Muscle of leg (tissue), 11 donors: ENCODE measurements around the gene PCNX2. TPM values are rescaled to one million over a fixed set of nuclear protein-coding genes. Genes with fewer than 3 reads are reported as not detected.
A peak's percentile ranks its signal among the peaks of the same experiment; 100 is the strongest.

Source experiments
- DNase-seq: peaks from one replicate; pipeline ENCODE4 v3.0.0; 2013
- H3K27ac ChIP-seq: one replicate; pipeline ENCODE4 v1.5.1; 2013; ENCODE audit warnings: mild to moderate bottlenecking, low read length, control low read depth
- H3K27me3 ChIP-seq: one replicate; pipeline ENCODE4 v1.6.1; 2013; ENCODE audit warnings: low read length; ENCODE audit not compliant: control insufficient read depth, insufficient read depth
- H3K36me3 ChIP-seq: one replicate; pipeline ENCODE4 v1.6.1; 2013; ENCODE audit warnings: low read length; ENCODE audit not compliant: control insufficient read depth, insufficient read depth
- H3K4me1 ChIP-seq: one replicate; pipeline ENCODE4 v1.6.1; 2013; ENCODE audit warnings: low read length; ENCODE audit not compliant: control insufficient read depth, insufficient read depth
- H3K4me3 ChIP-seq: one replicate; pipeline ENCODE4 v1.5.1; 2013; ENCODE audit warnings: low read length, control low read depth
- H3K9me3 ChIP-seq: replicated peaks from 2 replicates; pipeline ENCODE4 v1.6.1; 2013; ENCODE audit warnings: low read depth, low read length; ENCODE audit not compliant: control insufficient read depth
- WGBS: methylation state at CpG from one replicate; pipeline ENCODE4 v1.1.5; 2013; ENCODE audit warnings: missing lambda C conversion rate; ENCODE audit not compliant: insufficient coverage; 5-methylcytosine and 5-hydroxymethylcytosine counted together
- polyA plus RNA-seq, 8 donors: library from polyadenylated mRNA; unstranded; fragments of 120-200 nt; gene quantifications; one replicate each; pipeline versions ENCODE4 v1.2.1 to v1.2.3, GENCODE V29; 2013; ENCODE audit warnings: inconsistent platforms in 1 of 8, low replicate concordance in 1 of 8; ENCODE audit not compliant: insufficient read length in 8 of 8, insufficient read depth in 1 of 8
- total RNA-seq: library from RNA; stranded (reverse); fragments of 120-200 nt; gene quantifications from one replicate; pipeline ENCODE4 v1.2.4, GENCODE V29; 2013

The PCNX2 gene
- total and polyA plus RNA-seq, 9 donors = 2.5 to 5.2 (median 3.9) TPM

- Histone ChIP-seq H3K27me3 (no peaks in the 10 kb centered on the region), H3K4me3 (no peak overlapping the region), H3K27ac (no peak overlapping the region), H3K4me1 (peaks cover 4% of the 10 kb centered on the region), H3K9me3 (no peaks in the 10 kb centered on the region), H3K36me3 (no peaks in the 10 kb centered on the region)
- no CpG with 5 or more reads among the region's 2 CpGs for WGBS
- no peak for DNase-seq
Measured at GRCh38 chr1:233025567-233025966, 270.0 kb downstream of the PCNX2 start.

- 79% methylated on average over 9 of the region's 12 CpGs for WGBS
- H3K27ac ChIP-seq = no peak overlapping the region
- no peaks in the 10 kb centered on the region for H3K27me3 ChIP-seq
- no peaks in the 10 kb centered on the region for H3K9me3 ChIP-seq
- H3K36me3 ChIP-seq = no peaks in the 10 kb centered on the region
- DNase-seq = peak; percentile 31
- peaks cover 8% of the 10 kb centered on the region for H3K4me1 ChIP-seq
- no peak overlapping the region for H3K4me3 ChIP-seq
Measured at GRCh38 chr1:233025157-233025556, 270.4 kb downstream of the PCNX2 start.

DNA sequence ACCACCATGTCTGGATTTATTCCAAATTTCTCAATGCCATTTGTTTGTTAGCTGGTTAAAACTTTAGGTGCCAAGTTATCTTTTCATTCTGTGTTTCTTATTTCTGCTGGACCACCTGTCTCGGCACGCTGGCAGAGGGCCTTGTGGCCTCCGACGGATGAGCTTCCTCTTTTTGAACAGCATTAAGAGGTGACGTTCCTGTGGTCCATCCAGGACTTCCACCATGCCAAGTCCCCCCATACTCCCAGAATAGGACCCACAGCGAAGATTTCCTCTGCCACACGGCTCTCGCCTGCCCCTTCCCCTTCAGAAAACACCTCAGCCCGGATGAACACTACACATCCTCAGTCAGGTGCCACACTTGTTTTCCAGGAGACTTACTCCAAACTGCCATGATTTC is 271.3 kb downstream of the PCNX2 start:
- WGBS = 85% methylated on average over 4 of the region's 9 CpGs
- no peak for DNase-seq
- H3K27me3 ChIP-seq = no peaks in the 10 kb centered on the region
- H3K9me3 ChIP-seq = no peaks in the 10 kb centered on the region
- H3K27ac ChIP-seq = no peak overlapping the region
- no peak overlapping the region for H3K4me3 ChIP-seq
- H3K36me3 ChIP-seq = no peaks in the 10 kb centered on the region
- peaks cover 12% of the 10 kb centered on the region for H3K4me1 ChIP-seq

GRCh38 chr1:233022246-233022645 is 273.3 kb downstream of the PCNX2 start:
- no peaks in the 10 kb centered on the region for H3K9me3 ChIP-seq
- H3K4me1 ChIP-seq = peaks cover 20% of the 10 kb centered on the region
- H3K27me3 ChIP-seq = no peaks in the 10 kb centered on the region
- H3K27ac ChIP-seq = no peak overlapping the region
- WGBS = 100% methylated on average over 1 of the region's 2 CpGs
- H3K36me3 ChIP-seq = no peaks in the 10 kb centered on the region
- H3K4me3 ChIP-seq = no peak overlapping the region
- DNase-seq = no peak

DNA sequence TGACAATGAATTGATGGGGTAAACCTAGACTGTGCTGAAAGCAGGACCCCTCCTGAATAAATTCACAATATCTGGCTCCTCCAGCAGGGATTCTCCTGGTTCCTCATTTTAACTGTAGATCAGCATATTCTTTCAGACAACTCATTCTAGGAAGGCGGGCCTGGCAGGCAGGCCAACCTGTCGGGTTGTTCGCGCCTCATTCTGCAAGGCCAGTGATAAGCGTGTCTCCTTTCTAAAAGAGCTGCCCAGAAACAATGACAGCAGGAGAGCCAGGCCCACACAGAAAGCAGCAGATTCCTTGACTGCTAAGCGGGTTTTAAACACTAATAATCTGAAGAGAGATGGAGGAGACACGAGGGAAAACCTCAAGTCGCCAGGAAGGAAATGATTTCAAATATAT is 275.1 kb downstream of the PCNX2 start:
- Histone ChIP-seq H3K4me3 (no peak overlapping the region), H3K9me3 (no peaks in the 10 kb centered on the region), H3K27ac (peak overlapping the region; percentile 16), H3K4me1 (peaks cover 20% of the 10 kb centered on the region), H3K27me3 (no peaks in the 10 kb centered on the region), H3K36me3 (no peaks in the 10 kb centered on the region)
- peak; percentile 57 for DNase-seq
- 24% methylated on average over 4 of the region's 8 CpGs for WGBS

DNA sequence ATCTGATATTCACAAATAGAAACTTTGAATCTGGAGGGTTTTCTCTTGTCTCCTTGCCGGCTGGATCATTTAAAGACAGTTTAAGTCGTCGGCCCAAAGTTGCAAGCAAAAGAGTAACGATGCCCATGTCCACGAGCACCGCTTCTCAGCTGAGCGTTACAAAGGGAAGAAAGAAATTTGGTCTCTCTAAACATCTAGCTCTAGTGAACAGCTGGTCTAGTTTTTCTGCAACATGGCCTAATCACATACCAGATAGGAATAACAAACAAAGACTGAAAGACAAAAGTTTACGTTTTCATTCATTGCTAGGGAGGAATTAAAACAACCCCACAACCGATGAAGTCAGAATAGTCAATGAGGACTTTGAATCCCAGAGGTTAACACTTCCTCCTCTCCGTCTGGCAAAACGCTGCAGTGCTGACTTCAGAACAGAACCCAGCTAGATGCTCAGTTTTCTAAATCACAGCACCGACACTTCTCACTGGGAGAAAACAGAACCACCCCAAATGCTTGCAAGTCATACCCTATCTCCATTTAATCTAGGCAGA is 275.7 kb downstream of the PCNX2 start:
- no peaks in the 10 kb centered on the region for H3K9me3 ChIP-seq
- no peaks in the 10 kb centered on the region for H3K36me3 ChIP-seq
- H3K4me1 ChIP-seq = peaks cover 20% of the 10 kb centered on the region
- no peak overlapping the region for H3K27ac ChIP-seq
- no peak overlapping the region for H3K4me3 ChIP-seq
- DNase-seq = peak; percentile 37
- H3K27me3 ChIP-seq = no peaks in the 10 kb centered on the region
- 67% methylated on average over 9 of the region's 12 CpGs for WGBS

- Histone ChIP-seq H3K4me1 (peaks cover 20% of the 10 kb centered on the region), H3K36me3 (no peaks in the 10 kb centered on the region), H3K27ac (no peak overlapping the region), H3K9me3 (no peaks in the 10 kb centered on the region), H3K4me3 (no peak overlapping the region), H3K27me3 (no peaks in the 10 kb centered on the region)
- DNase-seq = no peak
- 78% methylated on average over 1 of the region's 3 CpGs for WGBS
Measured at GRCh38 chr1:233019083-233019482, 276.4 kb downstream of the PCNX2 start.

DNA sequence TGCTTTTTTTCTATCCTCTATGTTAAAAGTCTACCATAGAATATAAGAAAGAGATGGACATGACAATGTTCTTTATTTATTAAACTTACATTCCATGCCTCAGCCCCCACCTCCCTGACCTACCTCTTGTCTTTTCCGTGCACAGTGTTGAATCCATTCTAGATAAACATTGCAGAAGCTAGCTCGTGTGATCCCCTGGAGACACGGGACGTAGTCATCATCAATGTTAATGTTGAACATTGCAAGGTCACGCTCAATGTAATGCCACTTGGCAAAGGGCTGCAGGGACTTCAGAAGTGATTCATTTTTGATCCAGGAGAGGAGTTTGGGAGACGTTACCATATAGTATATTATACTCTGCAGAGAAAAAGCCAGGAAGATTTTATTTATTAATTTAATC is 278.7 kb downstream of the PCNX2 start:
- no peaks in the 10 kb centered on the region for H3K27me3 ChIP-seq
- DNase-seq = no peak
- no peak overlapping the region for H3K4me3 ChIP-seq
- H3K27ac ChIP-seq = no peak overlapping the region
- peaks cover 20% of the 10 kb centered on the region for H3K4me1 ChIP-seq
- no peaks in the 10 kb centered on the region for H3K36me3 ChIP-seq
- H3K9me3 ChIP-seq = no peaks in the 10 kb centered on the region
- 69% methylated on average over 4 of the region's 6 CpGs for WGBS

DNA sequence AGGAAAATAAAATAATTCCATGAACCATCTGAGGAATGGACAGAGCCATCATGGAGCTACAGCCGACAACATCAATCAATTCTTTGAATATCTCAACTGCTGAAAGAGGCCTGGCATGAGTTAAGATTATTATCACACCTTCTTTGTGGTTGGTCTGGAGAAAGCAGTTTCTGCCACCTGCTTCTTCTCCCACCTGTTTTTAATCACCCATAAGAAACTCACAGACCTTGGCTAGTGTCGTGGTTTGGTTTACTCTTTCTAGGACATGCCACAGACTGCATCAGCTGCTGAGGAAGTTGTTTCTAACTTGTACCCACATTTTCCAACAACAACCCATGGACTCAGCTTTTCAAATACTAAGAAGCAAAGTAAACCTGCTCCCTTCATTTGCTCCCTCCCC is 279.6 kb downstream of the PCNX2 start:
- Histone ChIP-seq H3K27me3 (no peaks in the 10 kb centered on the region), H3K4me3 (no peak overlapping the region), H3K27ac (no peak overlapping the region), H3K4me1 (peaks cover 18% of the 10 kb centered on the region), H3K36me3 (no peaks in the 10 kb centered on the region), H3K9me3 (no peaks in the 10 kb centered on the region)
- 50% methylated on average over 1 of the region's 2 CpGs for WGBS
- no peak for DNase-seq

- Histone ChIP-seq H3K27ac (no peak overlapping the region), H3K27me3 (no peaks in the 10 kb centered on the region), H3K36me3 (no peaks in the 10 kb centered on the region), H3K9me3 (no peaks in the 10 kb centered on the region), H3K4me3 (no peak overlapping the region), H3K4me1 (no peaks in the 10 kb centered on the region)
- DNase-seq = no peak
- WGBS = no CpG with 5 or more reads among the region's 1 CpG
Measured at GRCh38 chr1:233012021-233012420, 283.5 kb downstream of the PCNX2 start.

- Histone ChIP-seq H3K4me3 (no peak overlapping the region), H3K36me3 (no peaks in the 10 kb centered on the region), H3K27ac (no peak overlapping the region), H3K9me3 (no peaks in the 10 kb centered on the region), H3K27me3 (no peaks in the 10 kb centered on the region), H3K4me1 (no peaks in the 10 kb centered on the region)
- no peak for DNase-seq
- WGBS = 100% methylated on average over 1 of the region's 3 CpGs
Measured at GRCh38 chr1:233010146-233010545, 285.4 kb downstream of the PCNX2 start.
